Skin epidermis (tissue), 12 donors: ENCODE measurements around the gene GPR137.

Source experiments
- H3K27ac ChIP-seq, 21 experiments: fragments of 200-600 bp; sonication (generic) in 11 of 21; one replicate each; pipeline ENCODE4 v1.5.0; 2020; ENCODE audit warnings: mild to moderate bottlenecking in 3 of 21, inconsistent platforms in 2 of 21, moderate library complexity in 2 of 21
- H3K4me3 ChIP-seq, 7 experiments: fragments of 200-600 bp; sonication (generic) in 2 of 7; one replicate each; pipeline ENCODE4 v1.5.0; 2020; ENCODE audit warnings: inconsistent platforms in 2 of 7, mild to moderate bottlenecking in 2 of 7, moderate library complexity in 1 of 7

GPR137 gene, protein sequence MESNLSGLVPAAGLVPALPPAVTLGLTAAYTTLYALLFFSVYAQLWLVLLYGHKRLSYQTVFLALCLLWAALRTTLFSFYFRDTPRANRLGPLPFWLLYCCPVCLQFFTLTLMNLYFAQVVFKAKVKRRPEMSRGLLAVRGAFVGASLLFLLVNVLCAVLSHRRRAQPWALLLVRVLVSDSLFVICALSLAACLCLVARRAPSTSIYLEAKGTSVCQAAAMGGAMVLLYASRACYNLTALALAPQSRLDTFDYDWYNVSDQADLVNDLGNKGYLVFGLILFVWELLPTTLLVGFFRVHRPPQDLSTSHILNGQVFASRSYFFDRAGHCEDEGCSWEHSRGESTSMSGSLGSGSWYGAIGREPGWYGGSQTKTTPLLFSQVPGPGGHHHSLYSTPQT

DNA sequence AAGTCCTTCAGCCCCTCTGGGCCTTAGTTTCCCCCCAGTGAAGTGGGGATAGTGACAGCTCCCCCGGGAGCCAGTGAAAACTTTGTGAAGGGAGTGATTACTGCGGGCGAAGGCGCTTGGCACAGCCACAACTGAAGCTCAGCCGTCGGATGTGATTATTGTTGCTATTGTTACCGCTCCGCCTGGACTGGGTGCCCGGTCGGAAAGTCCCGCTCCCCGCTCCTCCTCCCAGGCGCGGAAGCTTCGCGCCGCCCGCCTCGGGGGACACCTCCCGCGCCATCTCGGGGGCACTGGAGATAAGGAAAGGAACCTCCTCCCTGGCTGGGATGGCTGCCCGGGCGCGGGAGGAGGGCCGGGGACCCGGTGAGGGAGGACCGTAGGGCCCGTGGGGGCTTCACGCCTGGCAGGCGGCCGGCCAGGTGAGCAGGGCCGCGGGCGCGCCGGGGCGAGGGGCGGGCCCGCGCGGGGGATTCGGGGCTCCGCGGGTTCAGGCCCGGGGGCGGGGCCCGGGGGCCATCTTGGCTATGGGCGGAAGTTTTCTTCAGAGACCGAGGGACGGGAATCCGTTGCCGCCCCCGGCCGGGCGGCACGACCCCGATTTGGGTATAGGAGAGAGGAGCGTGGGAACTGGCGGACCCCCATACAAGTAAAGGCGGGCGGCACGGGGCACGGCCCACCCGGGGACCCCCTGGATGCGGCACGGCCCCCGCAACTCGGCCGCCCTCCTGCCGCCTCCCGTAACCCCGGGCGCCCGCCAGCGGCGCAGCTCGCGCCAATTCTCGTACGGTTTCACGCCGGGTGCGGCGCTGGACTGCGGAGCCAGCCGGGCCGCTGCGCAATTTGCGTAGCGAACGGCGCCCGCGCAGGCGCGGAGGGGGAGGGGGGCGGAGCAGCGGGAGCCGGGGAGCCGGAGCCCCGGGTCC is at the start of gene GPR137:
Gene GPR137 (plus strand): TSS at position 887 of the 923 bp plus-strand sequence. CDS start 677 bp downstream, outside the sequence.
- Histone ChIP-seq H3K4me3 (peak within 1 kb of the TSS; percentile 55 to 93 (median 66)), H3K27ac (peak within 1 kb of the TSS; percentile 43 to 97 (median 96))

DNA sequence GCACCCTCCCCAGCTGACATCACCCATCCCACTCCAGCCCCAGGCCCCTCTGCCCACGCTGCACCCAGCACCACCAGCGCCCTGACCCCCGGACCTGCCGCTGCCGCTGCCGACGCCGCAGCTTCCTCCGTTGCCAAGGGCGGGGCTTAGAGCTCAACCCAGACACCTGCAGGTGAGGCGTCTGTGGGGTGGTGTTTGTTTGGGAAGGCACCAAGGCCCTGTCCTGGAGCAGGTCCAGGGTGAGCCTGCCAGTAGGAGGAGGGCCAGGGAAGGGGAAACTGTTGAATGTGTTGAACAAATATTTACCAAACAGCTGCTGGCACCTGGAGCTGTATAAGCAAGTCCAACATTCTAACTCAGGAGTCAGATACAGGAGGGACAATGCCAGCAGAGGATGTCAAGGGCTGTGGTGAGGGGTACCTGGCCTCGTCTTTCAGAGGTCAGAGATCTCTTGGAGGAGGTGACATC is 48.1 kb upstream of the GPR137 start:
- Histone ChIP-seq H3K4me3 (peak overlapping the region in 1 of 7 experiments; percentile 5), H3K27ac (peak overlapping the region in 17 of 21 experiments; percentile 11 to 99 (median 70))

DNA sequence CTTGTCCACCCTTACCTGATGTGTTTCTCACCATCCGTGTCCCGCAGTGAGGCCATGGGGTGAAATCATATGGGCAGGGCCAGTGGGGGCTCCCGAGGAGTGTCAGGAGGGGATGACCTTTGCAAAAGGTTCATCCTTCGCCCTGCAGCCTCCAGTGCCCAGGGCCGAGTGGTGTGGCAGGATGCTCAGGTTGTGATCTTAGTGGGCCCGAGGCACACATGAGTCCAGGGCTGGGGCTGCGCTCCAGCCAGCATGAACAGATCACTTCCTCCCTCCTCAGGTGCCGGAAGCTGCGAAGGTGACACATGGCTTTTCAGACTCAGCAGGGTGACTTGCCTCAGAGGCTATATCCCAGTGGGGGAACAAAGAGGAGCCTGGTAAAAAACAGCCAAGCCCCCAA is 47.6 kb upstream of the GPR137 start:
- H3K4me3 ChIP-seq: no peak overlapping the region
- H3K27ac ChIP-seq: peak overlapping the region in 16 of 21 experiments; percentile 18 to 99 (median 98)

DNA sequence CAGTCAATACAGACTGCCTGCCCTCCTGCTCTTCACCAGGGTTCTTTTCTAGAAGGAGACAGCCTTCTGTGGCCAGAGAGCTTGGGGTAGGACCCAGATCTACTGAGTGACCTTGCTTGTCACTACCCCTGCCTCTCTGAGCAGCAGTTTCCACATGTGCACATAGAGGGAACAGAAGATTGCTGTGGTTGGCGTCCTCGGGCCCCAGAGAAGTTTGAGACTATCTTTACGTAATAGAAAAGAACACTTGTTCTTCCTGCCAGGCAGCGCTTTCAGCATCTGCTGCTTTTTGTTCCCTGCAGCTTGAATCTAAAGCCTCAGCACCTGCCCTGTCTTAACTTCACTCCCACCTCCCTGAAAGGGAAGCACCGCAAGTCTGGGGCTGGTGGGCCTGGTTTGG is 46.6 kb upstream of the GPR137 start:
- no peak overlapping the region for H3K4me3 ChIP-seq
- H3K27ac ChIP-seq: peak overlapping the region in 17 of 21 experiments; percentile 69 to 99 (median 98)

DNA sequence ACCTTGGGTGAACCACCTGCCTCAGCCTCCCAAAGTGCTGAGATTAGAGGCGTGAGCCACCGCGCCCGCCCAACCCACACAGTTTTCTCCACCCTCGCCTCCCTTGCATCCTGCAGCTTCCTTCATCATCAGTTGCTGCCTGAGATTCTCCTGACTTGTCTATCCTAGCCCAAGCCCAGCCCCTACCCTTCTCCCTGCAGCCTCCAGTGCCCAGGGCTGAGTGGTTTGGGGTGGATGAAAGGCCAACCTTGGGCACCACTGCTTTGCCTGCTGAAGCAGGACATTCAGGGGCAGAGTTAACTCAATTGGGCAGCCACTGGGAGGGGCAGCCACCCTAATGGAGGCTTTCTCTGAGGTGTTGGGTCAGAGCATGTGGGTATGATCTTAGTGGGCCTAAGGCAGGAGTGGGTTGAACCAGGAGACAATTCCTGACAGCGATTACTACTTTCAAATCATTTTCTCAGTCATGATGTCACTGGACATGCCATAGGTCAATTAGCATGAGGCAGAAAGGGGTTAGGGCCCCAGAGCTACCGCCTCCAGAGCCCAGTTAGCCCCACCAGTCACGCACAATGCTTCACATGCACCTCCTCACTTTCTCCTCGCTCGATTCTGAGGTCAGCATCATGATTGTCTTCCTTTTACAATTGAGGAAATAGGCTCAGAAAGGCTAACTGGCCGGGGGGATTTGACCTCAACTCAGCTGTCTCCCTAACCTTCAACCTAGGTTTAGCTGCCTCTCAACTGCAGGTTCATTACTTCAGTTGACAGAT is 45.8 kb upstream of the GPR137 start:
- H3K27ac ChIP-seq: peak overlapping the region; percentile 57 to 99 (median 97)
- H3K4me3 ChIP-seq: peak overlapping the region in 4 of 7 experiments; percentile 74 to 100 (median 86)

DNA sequence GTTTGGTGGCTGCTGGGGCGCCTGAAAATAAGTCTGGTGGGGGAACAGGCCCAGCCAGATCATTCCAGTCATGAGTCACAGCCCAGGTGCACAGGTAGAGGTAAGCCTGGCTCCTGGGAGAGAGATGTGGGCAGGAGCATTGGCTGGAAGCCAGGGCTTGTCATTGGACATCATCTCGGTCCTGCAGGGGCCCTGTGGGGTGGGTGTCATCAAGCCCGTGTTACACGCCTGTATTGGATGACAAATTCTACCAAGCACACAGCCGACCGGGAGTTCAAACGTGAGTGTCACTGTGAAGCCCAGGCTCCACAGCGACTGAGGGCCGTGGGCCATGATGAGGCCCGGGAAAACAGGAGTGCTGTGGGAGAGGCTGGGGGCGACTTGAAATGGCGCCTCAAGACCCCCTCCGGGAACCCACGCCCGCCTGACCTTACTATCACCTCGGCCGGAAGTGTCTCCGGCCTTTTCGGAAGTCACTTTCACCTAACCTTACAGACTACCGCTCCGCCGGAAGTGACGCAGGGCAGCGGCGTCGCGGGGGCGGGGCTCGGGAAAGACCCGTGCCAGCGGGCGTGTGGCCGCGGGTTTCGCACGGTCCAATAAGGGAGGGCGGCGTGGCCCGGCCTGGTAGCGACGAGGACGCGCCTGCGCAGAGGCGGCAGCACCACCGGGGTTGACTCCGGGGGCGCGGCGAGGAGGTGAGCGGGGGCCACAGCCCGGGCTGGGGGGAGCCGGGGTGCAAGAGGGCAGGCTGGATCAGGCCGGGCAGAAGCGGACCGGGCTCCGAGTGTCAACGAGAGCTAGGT is 45.0 kb upstream of the GPR137 start, which contains the start of gene FKBP2:
Gene FKBP2 (plus strand): TSS at position 661 of the 806 bp plus-strand sequence. CDS start 1,293 bp downstream, outside the sequence.
- Histone ChIP-seq H3K4me3 (peak within 1 kb of the TSS; percentile 65 to 100 (median 83)), H3K27ac (peak within 1 kb of the TSS; percentile 78 to 99 (median 98))

DNA sequence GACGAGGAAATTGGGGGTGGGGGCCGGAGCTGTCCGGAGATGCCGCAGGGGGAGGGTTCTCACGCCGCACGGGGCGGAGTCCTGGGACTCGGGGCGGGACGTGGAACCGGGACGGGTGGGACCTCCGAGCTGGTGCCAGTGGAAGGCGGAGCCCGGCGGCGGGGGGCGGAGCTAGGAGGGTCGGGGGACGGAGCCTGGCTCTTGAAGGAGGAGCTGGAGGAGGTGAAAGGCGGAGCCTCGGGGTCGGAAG is 44.5 kb upstream of the GPR137 start:
- H3K4me3 ChIP-seq: peak overlapping the region; percentile 65 to 100 (median 83)
- H3K27ac ChIP-seq: peak overlapping the region; percentile 41 to 99 (median 98)

DNA sequence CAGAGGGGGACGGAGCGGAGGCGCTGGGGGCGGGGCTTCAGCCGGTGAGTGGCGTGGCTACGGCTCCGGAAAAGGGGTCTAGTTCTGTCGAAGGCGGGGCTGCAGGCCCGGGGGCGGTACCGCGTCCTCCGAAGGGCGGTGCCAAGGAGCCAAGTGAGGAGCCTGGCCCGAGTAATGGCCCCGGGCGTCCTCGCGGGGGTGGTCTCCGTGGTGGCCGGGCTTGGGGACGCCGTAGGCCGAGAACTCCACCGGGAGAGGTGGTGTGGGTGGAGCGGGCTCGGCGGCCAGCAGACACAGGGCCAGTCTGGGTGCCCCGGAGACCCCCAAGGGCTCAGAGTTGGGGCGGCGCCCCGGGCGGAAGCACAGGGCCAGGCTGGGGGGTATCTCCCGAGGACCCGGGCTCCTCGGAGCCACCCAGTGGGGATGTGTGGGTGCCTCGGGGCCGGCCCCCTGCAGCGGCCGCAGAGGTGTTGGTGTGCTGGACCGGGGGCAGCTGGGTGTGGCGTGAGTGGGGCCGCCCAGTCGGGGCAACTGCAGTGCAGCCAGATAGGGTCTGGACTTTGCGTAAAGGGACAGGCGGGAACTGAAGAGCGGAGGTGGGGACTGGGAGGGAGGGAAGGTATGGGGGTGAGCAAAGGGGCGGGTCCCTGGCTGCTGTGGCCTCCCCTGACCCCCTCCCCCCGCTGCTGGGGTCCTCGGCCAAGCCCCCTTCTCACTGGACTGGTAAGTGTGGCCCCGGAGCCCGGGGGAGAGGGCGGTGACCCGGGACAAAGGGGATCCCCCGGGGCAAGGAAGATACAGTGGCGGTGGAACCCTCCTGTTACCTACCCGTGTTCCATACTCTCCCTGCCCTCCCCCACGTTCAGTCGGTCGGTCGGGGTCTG is 43.9 kb upstream of the GPR137 start:
- peak overlapping the region; percentile 65 to 100 (median 83) for H3K4me3 ChIP-seq

DNA sequence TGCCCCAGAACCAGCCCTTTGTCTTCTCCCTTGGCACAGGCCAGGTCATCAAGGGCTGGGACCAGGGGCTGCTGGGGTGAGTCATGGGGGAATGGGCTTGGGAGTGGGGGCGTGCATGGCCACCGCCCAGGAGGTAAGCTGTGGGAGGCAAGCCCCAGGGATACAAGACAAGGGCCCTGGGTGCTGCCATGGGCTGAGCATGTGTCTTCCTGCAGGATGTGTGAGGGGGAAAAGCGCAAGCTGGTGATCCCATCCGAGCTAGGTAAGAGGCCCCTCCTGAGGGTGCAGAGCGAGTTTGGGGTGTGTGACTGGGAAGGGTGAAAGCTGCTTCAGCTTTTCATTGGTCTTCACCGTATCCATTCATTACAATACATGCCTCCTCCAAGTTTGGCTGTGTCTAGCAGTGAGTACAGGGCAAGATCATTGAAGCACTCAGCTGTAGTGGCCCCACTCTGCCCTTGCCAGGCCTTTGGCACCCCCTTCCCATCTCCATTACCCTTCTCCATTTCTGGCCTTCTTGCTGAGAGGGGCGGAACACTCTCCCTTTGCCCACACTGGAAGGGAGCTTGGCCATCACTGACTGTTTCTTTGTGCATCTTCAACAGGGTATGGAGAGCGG is 42.3 kb upstream of the GPR137 start:
- Histone ChIP-seq H3K27ac (peak overlapping the region in 17 of 21 experiments; percentile 12 to 99 (median 97)), H3K4me3 (no peak overlapping the region)

More for the DNA sequence above, 43.9 kb upstream of the GPR137 start:
- peak overlapping the region; percentile 78 to 99 (median 98) for H3K27ac ChIP-seq

DNA sequence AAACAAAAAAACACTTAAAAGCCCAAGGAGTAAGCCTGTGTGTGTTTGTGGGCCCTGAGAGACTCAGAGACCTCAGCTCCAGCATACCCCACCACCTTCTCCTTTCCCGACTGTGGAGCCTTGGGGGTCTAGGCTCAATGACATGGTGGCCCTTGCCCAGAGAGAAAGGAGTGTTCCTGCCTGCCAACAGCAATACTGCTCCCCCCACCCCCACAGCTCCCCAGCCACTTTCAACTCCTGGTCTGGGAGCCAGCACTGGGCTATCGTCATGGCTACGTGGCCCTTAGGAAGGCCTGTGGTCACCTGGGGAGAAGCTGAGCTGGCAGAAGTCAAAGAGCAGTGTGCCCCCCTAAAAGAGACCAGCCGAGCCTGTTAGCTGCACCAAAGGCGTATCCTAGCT is 41.5 kb upstream of the GPR137 start:
- H3K4me3 ChIP-seq: no peak overlapping the region
- H3K27ac ChIP-seq: peak overlapping the region in 11 of 21 experiments; percentile 12 to 97 (median 93)

DNA sequence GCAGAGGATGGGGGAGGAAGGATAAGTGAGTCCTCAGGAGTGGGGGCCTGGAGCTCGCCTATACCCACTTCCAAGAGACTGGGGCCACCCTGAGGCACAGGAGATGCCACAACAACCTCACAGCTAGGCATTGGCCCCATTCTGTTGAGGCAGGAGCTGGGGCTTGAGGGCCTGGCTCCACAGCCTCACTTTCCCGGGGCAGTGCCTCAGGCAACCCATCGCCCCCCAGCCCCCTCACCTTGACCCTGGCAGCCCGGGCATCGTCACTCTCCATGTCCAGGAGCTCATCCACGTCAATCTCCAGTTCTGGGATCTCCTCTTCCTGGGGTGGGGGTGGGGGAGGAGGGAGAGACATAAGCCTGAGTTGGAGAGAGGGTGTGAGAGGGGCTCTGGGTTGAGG is 40.7 kb upstream of the GPR137 start:
- Histone ChIP-seq H3K4me3 (peak overlapping the region; percentile 55 to 80 (median 69)), H3K27ac (peak overlapping the region; percentile 84 to 98 (median 92))

DNA sequence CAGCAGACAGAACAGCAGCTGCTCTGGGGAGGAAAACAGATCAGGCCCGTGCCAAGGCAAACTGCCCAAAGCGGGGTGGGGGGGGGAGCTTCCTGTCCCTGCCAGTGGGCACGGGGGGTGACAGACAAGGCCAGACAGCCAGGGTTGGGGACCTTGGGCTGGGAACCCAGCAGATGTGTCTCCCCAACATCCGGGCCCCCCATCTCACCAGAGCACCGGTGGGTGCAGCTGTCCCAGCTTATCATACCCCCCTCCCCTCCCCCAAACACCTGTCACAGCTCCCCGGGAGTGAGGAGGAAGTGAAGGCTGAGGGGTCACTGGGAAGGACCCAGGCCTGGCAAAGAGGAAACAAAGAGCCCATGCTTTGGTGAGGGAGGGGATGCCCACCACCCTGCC is 40.2 kb upstream of the GPR137 start:
- Histone ChIP-seq H3K27ac (peak overlapping the region; percentile 84 to 98 (median 92)), H3K4me3 (peak overlapping the region; percentile 55 to 80 (median 69))

DNA sequence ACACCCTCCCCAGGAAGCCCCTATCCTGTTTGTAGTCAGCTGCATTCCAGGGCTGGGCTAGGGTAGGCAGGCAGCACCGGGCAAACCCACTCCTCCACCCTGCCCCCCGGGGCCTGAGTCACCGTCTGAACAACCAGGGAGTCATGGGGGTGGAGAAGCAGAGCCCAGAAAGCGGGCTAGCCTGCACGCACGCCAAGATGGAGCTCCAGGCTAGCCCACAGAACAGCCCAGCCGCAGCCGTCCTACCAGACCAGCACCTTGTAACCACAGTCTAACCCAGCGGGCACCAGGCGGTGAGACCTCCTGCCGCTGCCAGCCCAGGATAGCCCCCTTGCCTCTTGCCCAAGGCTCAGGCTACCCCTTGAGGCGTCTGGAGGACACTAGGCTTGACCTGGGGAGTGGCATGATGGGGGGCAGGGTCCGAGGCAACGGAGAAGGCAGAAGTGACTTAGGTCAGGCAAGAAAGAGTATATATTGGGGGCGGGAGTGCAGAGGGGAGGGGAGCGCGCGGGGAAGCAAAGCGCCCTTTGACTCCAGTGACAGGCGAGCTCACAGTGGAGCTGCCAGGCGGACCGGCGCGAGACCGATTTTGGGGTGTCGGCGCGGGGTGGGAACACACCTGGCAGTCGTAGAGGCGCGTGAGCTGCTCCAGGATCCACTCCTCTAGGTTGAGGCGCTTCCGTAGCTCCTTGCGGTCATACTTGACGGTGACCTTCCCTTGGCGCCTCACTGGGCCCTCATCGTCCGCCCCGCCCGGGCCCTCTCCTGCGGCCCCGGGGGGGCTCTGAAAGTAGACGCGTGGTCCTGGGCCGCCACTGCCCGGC is 39.6 kb upstream of the GPR137 start:
- peak overlapping the region; percentile 84 to 98 (median 92) for H3K27ac ChIP-seq

DNA sequence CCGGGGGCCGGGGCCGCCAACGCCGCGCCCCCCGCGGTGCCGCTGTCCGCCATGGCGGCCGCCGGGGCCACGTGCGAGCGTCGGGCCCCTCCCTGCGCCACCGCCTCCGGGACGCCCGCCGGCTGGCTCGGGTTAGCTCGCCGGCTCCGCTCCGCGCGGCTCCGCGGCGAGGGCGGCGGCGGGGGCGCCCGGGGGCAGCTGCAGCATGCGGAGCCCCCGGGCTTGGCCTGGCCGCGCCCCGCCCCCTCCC is 39.1 kb upstream of the GPR137 start:
- peak overlapping the region; percentile 84 to 98 (median 92) for H3K27ac ChIP-seq
- peak overlapping the region; percentile 55 to 80 (median 69) for H3K4me3 ChIP-seq

More for the DNA sequence above, 39.6 kb upstream of the GPR137 start:
- peak overlapping the region; percentile 55 to 80 (median 69) for H3K4me3 ChIP-seq

DNA sequence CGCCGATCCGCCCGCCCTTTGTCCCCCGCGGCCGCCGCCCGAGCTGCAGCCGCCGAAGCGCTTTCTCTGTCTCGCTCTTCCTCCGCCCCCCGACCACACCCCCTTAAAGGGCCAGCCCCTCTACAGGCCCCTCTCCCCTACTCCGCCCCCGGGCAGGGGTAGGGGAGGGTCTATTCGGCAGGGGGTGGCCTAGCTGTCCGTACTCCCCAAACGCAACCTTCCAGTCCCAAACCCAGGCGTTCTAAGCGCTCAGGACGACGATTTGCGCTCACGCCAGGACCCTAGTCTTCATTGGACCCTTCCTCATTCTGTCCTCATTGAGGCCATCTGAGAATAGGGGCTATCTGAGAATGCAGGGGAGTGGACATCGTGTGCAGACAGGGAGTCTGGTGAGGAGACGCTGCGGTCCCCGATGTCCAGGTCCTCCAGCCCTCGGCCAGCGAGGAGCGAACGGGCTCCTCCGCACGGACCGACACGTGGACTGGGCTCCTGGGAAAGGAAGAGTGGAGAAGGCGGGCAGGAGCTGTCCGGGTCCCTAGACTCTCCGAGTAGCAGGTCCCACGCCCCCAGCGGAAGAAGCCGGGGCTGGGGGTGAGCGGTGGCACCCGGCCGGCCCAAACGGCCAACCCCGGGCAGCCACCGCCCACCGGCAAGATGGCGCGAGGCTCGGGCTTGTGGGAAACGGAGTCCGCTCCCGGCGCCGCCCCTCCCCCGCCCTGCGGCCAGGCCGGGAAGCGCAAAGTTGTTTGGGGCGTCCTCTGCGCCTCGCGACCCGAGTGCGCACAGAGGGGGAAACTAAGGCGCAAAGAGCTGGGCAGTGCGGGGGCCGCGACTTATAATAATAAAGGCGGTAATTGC is 38.5 kb upstream of the GPR137 start, which contains the start of gene PPP1R14B:
Gene PPP1R14B (minus strand): TSS at position 73 of the 858 bp plus-strand sequence. CDS start 270 bp downstream, outside the sequence.
- peak within 1 kb of the TSS; percentile 84 to 98 (median 92) for H3K27ac ChIP-seq
- H3K4me3 ChIP-seq: peak within 1 kb of the TSS; percentile 55 to 80 (median 69)
